SK-N-SH (cell line): ENCODE data around the gene DOC2A.

Source experiments
- CTCF ChIP-seq: fragments of 200-600 bp; sonication (generic); IDR thresholded peaks from 2 replicates; pipeline ENCODE4 v1.6.1; 2017; ENCODE audit warnings: antibody characterized with exemption, mild to moderate bottlenecking, moderate library complexity
- EP300 ChIP-seq, 2 experiments: IDR thresholded peaks; 2 replicates each; pipeline versions ENCODE4 v1.4.0 to v1.6.1; 2012; ENCODE audit warnings: borderline replicate concordance in 1 of 2, low read depth in 1 of 2, low read length in 1 of 2
- FOXM1 ChIP-seq: IDR thresholded peaks from 2 replicates; pipeline ENCODE4 v1.4.0; 2012; ENCODE audit warnings: low read depth, mild to moderate bottlenecking
- NFIC ChIP-seq: IDR thresholded peaks from 2 replicates; pipeline ENCODE4 v1.4.0; 2012; ENCODE audit warnings: borderline replicate concordance
- PBX3 ChIP-seq: IDR thresholded peaks from 2 replicates; pipeline ENCODE4; 2012
- POLR2AphosphoS5 ChIP-seq: IDR thresholded peaks from 2 replicates; pipeline ENCODE4 v1.6.1; 2012; ENCODE audit warnings: low read depth, low read length
- RAD21 ChIP-seq: IDR thresholded peaks from 2 replicates; pipeline ENCODE4 v1.6.1; 2012; ENCODE audit warnings: mild to moderate bottlenecking, low read length
- REST ChIP-seq: IDR thresholded peaks from 2 replicates; pipeline ENCODE4 v1.6.1; 2012; ENCODE audit warnings: mild to moderate bottlenecking, low read depth, low read length, moderate library complexity
- SMC3 ChIP-seq: IDR thresholded peaks from 2 replicates; pipeline ENCODE4 v1.6.1; 2012; ENCODE audit warnings: low read depth, low read length, improper control_type of control experiment

GRCh38 chr16:29978081-29978480, 32.7 kb downstream of the DOC2A start:
- TF ChIP-seq CTCF (no peak), REST (no peak), EP300 (IDR thresholded peaks at IDR 0.05; ENCODE audit: borderline replicate concordance in 1 of 2, low read depth in 1 of 2, low read length in 1 of 2) (no peak), RAD21 (no peak), POLR2AphosphoS5 (no peak), FOXM1 (no peak), NFIC (no peak), PBX3 (no peak), SMC3 (no peak)
